HCT116 (cell line): ENCODE results near the gene CHST15. TPM values are rescaled to one million over a fixed set of nuclear protein-coding genes. Genes with fewer than 3 reads are reported as not detected.
A peak's percentile ranks its signal among the peaks of the same experiment; 100 is the strongest.

Source experiments
- ATAC-seq: fragments of 200-7000 bp; cut with Tn5 transposase; 2 replicates; pipeline ENCODE4 v1.9.1; 2020; ENCODE audit warnings: mild to moderate bottlenecking, moderate library complexity
- BruUV-seq: library from RNA; stranded (reverse); fragments of 400-500 nt; replicated peaks from 2 replicates; lab custom pipeline; 2021; lab: Mats Ljungman, UMichigan
- CTCF ChIA-PET: fragments of 300-600 bp; sonication (Branson Sonifier 250); formaldehyde crosslinking; loops from one replicate; lab custom pipeline; 2021; ENCODE audit warnings: antibody characterized with exemption; lab: Charles Lee
- POLR2A ChIA-PET: fragments of 300-600, 350-600 bp; sonication (Branson Sonifier 250); formaldehyde crosslinking; loops from one replicate; lab custom pipeline; 2021; ENCODE audit warnings: antibody characterized with exemption; lab: Charles Lee
- RAD21 ChIA-PET, 2 experiments: fragments of 300-600 bp; sonication (Branson Sonifier 250); formaldehyde crosslinking; loops; one replicate each; lab custom pipeline; 2023; ENCODE audit warnings: low total read pairs in 2 of 2; ENCODE audit not compliant: uncharacterized antibody in 2 of 2, unreplicated experiment in 2 of 2, low non-redundant PET in 1 of 2; lab: Charles Lee
- DNase-seq: peaks from one replicate; pipeline ENCODE4 v3.0.0-alpha.2; 2010; ENCODE audit warnings: low read depth, low spot score
- H2AFZ ChIP-seq: fragments of 200-600 bp; shearing (Covaris generic), sonication (generic); 2 replicates; pipeline ENCODE4 v1.6.1; 2017; ENCODE audit warnings: low read depth, mixed run types, mixed read lengths, antibody characterized with exemption, low read length; ENCODE audit not compliant: poor library complexity, severe bottlenecking
- H3K27ac ChIP-seq: 2 replicates; pipeline ENCODE4 v1.5.1; 2012; ENCODE audit warnings: low read depth, low read length
- H3K27me3 ChIP-seq: fragments of 200-600 bp; sonication (generic); 2 replicates; pipeline ENCODE4 v1.6.1; 2016; ENCODE audit warnings: mixed run types, low read length, mixed read lengths; ENCODE audit not compliant: insufficient read depth
- H3K36me3 ChIP-seq, 2 experiments: fragments of 200-500 bp in 1 of 2; fragments of 200-600 bp in 1 of 2; sonication (Bioruptor generic) in 1 of 2; sonication (generic) in 1 of 2; 2 replicates each; pipeline versions ENCODE4 v1.5.1 to v1.6.1; 2014 to 2016; ENCODE audit warnings: low read length in 2 of 2, inconsistent platforms in 1 of 2, mixed read lengths in 1 of 2, mixed run types in 1 of 2; ENCODE audit not compliant: insufficient read depth in 2 of 2, control insufficient read depth in 1 of 2
- H3K4me1 ChIP-seq, 2 experiments: fragments of 200-600 bp in 1 of 2; sonication (generic) in 1 of 2; 2 replicates each; pipeline versions ENCODE4 v1.5.1 to v1.6.1; 2012 to 2017; ENCODE audit warnings: low read length in 2 of 2, inconsistent platforms in 1 of 2, mild to moderate bottlenecking in 1 of 2, mixed read lengths in 1 of 2, mixed run types in 1 of 2, moderate library complexity in 1 of 2; ENCODE audit not compliant: insufficient read depth in 2 of 2, control insufficient read depth in 1 of 2
- H3K4me2 ChIP-seq: fragments of 200-600 bp; sonication (generic); 2 replicates; pipeline ENCODE4 v1.6.1; 2017; ENCODE audit warnings: mixed run types, low read length, mixed read lengths
- H3K4me3 ChIP-seq, 2 experiments: fragments of 200-600 bp in 1 of 2; sonication (generic) in 1 of 2; replicated peaks in 1 of 2; 2 replicates each; pipeline ENCODE4 v1.5.1; 2011 to 2016; ENCODE audit warnings: low read length in 2 of 2, control low read depth in 1 of 2, low read depth in 1 of 2, mild to moderate bottlenecking in 1 of 2, mixed read lengths in 1 of 2, mixed run types in 1 of 2
- H3K79me2 ChIP-seq: fragments of 200-600 bp; sonication (generic); 2 replicates; pipeline ENCODE4 v1.6.1; 2017; ENCODE audit warnings: mild to moderate bottlenecking, mixed run types, low read length, moderate library complexity, mixed read lengths; ENCODE audit not compliant: insufficient read depth
- H3K9ac ChIP-seq: fragments of 200-600 bp; sonication (generic); 2 replicates; pipeline ENCODE4 v1.6.1; 2016; ENCODE audit warnings: low read length, mixed read lengths
- H3K9me2 ChIP-seq: fragments of 200-600 bp; sonication (generic), shearing (Covaris generic); 2 replicates; pipeline ENCODE4 v1.6.1; 2017; ENCODE audit warnings: mixed run types, mild to moderate bottlenecking, moderate library complexity; ENCODE audit not compliant: insufficient read depth
- H3K9me3 ChIP-seq, 2 experiments: fragments of 200-500 bp in 1 of 2; fragments of 200-600 bp in 1 of 2; sonication (Bioruptor generic) in 1 of 2; sonication (generic) in 1 of 2; 2 replicates each; pipeline ENCODE4 v1.6.1; 2014 to 2017; ENCODE audit warnings: low read length in 2 of 2, mixed read lengths in 2 of 2, inconsistent platforms in 1 of 2, low read depth in 1 of 2, mild to moderate bottlenecking in 1 of 2, mixed run types in 1 of 2, moderate library complexity in 1 of 2; ENCODE audit not compliant: control insufficient read depth in 1 of 2, insufficient read depth in 1 of 2
- H4K20me1 ChIP-seq: fragments of 200-600 bp; sonication (generic), shearing (Covaris generic); 2 replicates; pipeline ENCODE4 v1.6.1; 2017; ENCODE audit warnings: mixed run types, mild to moderate bottlenecking, moderate library complexity; ENCODE audit not compliant: insufficient read depth
- CBX3 ChIP-seq: IDR thresholded peaks from 2 replicates; pipeline ENCODE4 v1.6.1; 2012; ENCODE audit warnings: low read depth
- CTCF ChIP-seq, 3 experiments: fragments of 200-600 bp in 1 of 3; sonication (generic) in 1 of 3; IDR thresholded peaks in 2 of 3; conservative IDR thresholded peaks in 1 of 3; 2 replicates each; pipeline ENCODE4 v1.5.1; 2012 to 2017; ENCODE audit warnings: low read depth in 2 of 3, low read length in 2 of 3, antibody characterized with exemption in 1 of 3, borderline replicate concordance in 1 of 3, control low read depth in 1 of 3, mild to moderate bottlenecking in 1 of 3, mixed read lengths in 1 of 3, mixed run types in 1 of 3, moderate library complexity in 1 of 3; ENCODE audit not compliant: insufficient read depth in 1 of 3
- EZH2phosphoT487 ChIP-seq: fragments of 200-600 bp; IDR thresholded peaks from 2 replicates; pipeline ENCODE4 v1.6.1; 2018; ENCODE audit warnings: antibody characterized with exemption, borderline replicate concordance
- FOSL1 ChIP-seq: IDR thresholded peaks from 2 replicates; pipeline ENCODE4 v1.6.1; 2012; ENCODE audit warnings: low read depth
- JUND ChIP-seq: IDR thresholded peaks from 2 replicates; pipeline ENCODE4 v1.6.1; 2012
- POLR2A ChIP-seq: IDR thresholded peaks from 2 replicates; pipeline ENCODE4 v1.7.0; 2011; ENCODE audit warnings: borderline replicate concordance; ENCODE audit not compliant: insufficient read depth, insufficient read length; ENCODE audit errors: extremely low read depth
- RAD21 ChIP-seq: IDR thresholded peaks from 2 replicates; pipeline ENCODE4 v1.6.1; 2012; ENCODE audit warnings: low read depth, mild to moderate bottlenecking
- SIN3A ChIP-seq: IDR thresholded peaks from 2 replicates; pipeline ENCODE4 v1.6.1; 2012; ENCODE audit warnings: low read depth
- TCF7L2 ChIP-seq: IDR thresholded peaks from 2 replicates; pipeline ENCODE4 v1.7.0; 2011; ENCODE audit warnings: borderline replicate concordance, inconsistent platforms; ENCODE audit not compliant: insufficient read depth, insufficient read length; ENCODE audit errors: extremely low read depth
- ZFX ChIP-seq: fragments of 450-650 bp; IDR thresholded peaks from 2 replicates; pipeline ENCODE4 v1.6.1; 2017
- intact Hi-C: fragments of 100-400 bp; cut with micrococcal nuclease; formaldehyde crosslinking; loops from 2 replicates; pipeline ENCODE4 v1.10.0; 2022
- total RNA-seq: library from RNA; stranded (reverse); gene quantifications from one replicate; pipeline ENCODE4 v1.2.1, GENCODE V29; 2021; ENCODE audit not compliant: unreplicated experiment
- TF ChIP-seq, protein P1 (sequence below): IDR thresholded peaks from 2 replicates; pipeline ENCODE4 v1.6.1; 2012
- TF ChIP-seq, protein P2 (sequence below): IDR thresholded peaks from 2 replicates; pipeline ENCODE4 v1.6.1; 2012
- TF ChIP-seq, protein P3 (sequence below): IDR thresholded peaks from 2 replicates; pipeline ENCODE4 v1.6.1; 2012; ENCODE audit warnings: low read depth

Gene CHST15
- total RNA-seq, 1 experiment from 2014 or later: 47.2 TPM

DNA sequence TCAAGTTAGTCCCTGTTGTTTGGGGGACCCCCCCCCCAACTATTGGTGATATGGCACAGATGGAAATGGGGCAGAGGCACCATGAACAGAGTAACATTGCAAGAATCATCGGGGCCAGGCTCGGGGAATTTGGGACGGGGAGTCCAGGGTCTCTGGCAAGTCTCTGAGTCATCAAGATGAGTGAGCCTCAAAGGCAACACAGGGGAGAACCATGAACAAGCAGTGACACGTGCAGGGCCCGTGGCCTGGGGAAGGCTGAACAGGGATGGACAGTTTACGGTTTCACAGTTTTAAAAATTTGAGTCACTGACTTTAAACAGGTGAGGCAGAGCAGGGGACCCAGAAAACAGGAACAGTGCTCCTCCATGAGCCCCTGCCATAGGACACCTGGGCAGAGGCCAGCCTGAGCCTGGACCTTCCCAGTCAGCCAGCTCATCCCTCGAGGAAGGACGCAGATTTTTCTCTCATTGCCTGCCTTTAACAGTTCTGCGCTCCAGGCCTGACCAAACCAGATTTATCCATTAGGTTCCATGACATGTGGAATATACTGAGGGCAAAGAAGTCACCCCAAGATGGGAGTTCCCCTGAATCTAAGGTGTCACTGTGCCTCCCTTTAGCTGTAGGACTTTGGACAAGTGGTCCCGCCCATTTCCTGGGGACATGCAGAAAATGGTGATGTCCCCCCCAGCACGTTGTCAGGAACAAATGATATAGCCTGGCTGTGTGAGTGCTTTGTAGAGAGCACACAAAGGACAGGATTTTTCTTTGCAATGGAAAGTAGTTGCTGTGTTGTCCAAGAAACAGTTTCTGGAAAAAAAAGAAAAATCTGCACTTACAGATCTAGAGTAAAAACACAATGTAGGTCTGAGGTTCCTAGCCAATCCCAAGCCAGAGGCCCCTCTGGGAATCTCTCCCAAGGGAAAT, 23.8 kb downstream of the CHST15 start:
- no peak overlapping the region for H2AFZ ChIP-seq
- no peaks in the 10 kb centered on the region for H3K36me3 ChIP-seq
- peaks cover 67% of the 10 kb centered on the region for H3K79me2 ChIP-seq
- no peak overlapping the region for H3K27ac ChIP-seq
- DNase-seq: no peak
- H3K4me3 ChIP-seq: no peak overlapping the region
- intact Hi-C loops: no loop called here
- BruUV-seq: no TSS peak
- H4K20me1 ChIP-seq: 0 out of 2 replicates have a peak, but pooled peaks cover 3% of the 10 kb centered on the region
- CTCF ChIA-PET: no interaction called here
- no peak overlapping the region for H3K9ac ChIP-seq
- H3K9me3 ChIP-seq: no peaks in the 10 kb centered on the region
- TF ChIP-seq RAD21 (no peak), ZFX (no peak), CTCF (IDR thresholded peaks at IDR 0.05 in 2 of 3, conservative IDR thresholded peaks at IDR 0.05 in 1 of 3; ENCODE audit: borderline replicate concordance in 1 of 3, insufficient read depth in 1 of 3, low read depth in 2 of 3, low read length in 2 of 3) (no peak), JUND (no peak), FOSL1 (no peak), EZH2phosphoT487 (no peak), CBX3 (no peak), SIN3A (no peak), POLR2A (no peak), TCF7L2 (no peak)
- TF ChIP-seq, protein P1, sequence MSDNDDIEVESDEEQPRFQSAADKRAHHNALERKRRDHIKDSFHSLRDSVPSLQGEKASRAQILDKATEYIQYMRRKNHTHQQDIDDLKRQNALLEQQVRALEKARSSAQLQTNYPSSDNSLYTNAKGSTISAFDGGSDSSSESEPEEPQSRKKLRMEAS: no peak
- TF ChIP-seq, protein P2, sequence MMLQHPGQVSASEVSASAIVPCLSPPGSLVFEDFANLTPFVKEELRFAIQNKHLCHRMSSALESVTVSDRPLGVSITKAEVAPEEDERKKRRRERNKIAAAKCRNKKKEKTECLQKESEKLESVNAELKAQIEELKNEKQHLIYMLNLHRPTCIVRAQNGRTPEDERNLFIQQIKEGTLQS: no peak
- TF ChIP-seq, protein P3, sequence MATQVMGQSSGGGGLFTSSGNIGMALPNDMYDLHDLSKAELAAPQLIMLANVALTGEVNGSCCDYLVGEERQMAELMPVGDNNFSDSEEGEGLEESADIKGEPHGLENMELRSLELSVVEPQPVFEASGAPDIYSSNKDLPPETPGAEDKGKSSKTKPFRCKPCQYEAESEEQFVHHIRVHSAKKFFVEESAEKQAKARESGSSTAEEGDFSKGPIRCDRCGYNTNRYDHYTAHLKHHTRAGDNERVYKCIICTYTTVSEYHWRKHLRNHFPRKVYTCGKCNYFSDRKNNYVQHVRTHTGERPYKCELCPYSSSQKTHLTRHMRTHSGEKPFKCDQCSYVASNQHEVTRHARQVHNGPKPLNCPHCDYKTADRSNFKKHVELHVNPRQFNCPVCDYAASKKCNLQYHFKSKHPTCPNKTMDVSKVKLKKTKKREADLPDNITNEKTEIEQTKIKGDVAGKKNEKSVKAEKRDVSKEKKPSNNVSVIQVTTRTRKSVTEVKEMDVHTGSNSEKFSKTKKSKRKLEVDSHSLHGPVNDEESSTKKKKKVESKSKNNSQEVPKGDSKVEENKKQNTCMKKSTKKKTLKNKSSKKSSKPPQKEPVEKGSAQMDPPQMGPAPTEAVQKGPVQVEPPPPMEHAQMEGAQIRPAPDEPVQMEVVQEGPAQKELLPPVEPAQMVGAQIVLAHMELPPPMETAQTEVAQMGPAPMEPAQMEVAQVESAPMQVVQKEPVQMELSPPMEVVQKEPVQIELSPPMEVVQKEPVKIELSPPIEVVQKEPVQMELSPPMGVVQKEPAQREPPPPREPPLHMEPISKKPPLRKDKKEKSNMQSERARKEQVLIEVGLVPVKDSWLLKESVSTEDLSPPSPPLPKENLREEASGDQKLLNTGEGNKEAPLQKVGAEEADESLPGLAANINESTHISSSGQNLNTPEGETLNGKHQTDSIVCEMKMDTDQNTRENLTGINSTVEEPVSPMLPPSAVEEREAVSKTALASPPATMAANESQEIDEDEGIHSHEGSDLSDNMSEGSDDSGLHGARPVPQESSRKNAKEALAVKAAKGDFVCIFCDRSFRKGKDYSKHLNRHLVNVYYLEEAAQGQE: no peak
- RAD21 ChIA-PET: no interaction called here
- no peaks in the 10 kb centered on the region for H3K9me2 ChIP-seq
- POLR2A ChIA-PET: no interaction called here
- H3K27me3 ChIP-seq: no peaks in the 10 kb centered on the region
- ATAC-seq: peak; percentile 40; the same call in 1 of the 2 replicates
- no peak overlapping the region for H3K4me2 ChIP-seq
- peaks cover 0 to 10% of the 10 kb centered on the region in 2 experiments; a peak in 2 of 4 replicates for H3K4me1 ChIP-seq
